HepG2 (cell line): ENCODE results near the gene SPTBN5. TPM values are rescaled to one million over a fixed set of nuclear protein-coding genes. Genes with fewer than 3 reads are reported as not detected.
A peak's percentile ranks its signal among the peaks of the same experiment; 100 is the strongest.

Source experiments
- ATAC-seq: fragments of 200-7000 bp; cut with Tn5 transposase; 3 replicates; pipeline ENCODE4 v1.9.1; 2020; ENCODE audit warnings: mild to moderate bottlenecking, moderate library complexity
- BruUV-seq: library from RNA; stranded (reverse); fragments of 400-500 nt; replicated peaks from 2 replicates; lab custom pipeline; 2021; lab: Mats Ljungman, UMichigan
- CTCF ChIA-PET: fragments of 300-600 bp; formaldehyde crosslinking; extraction: SDS; loops from one replicate; lab custom pipeline; 2021; ENCODE audit warnings: low total read pairs, inconsistent platforms, low intra/inter-chr PET ratio; lab: Yijun Ruan, JAX
- POLR2A ChIA-PET: fragments of 350-600 bp; sonication (Branson Sonifier 250); formaldehyde crosslinking; loops from one replicate; lab custom pipeline; 2020; ENCODE audit warnings: antibody characterized with exemption, inconsistent platforms; lab: Yijun Ruan, JAX
- DNase-seq: peaks from one replicate; pipeline ENCODE4 v3.0.0-alpha.2; 2015; ENCODE audit warnings: low spot score
- FAIRE-seq: peaks from 3 replicates; lab custom pipeline; 2011; peaks lifted over from hg19 to GRCh38; lab: Jason Lieb, UNC
- H2AFZ ChIP-seq: one replicate; pipeline ENCODE4 v1.6.1; 2011; ENCODE audit warnings: low read length, inconsistent platforms
- H3K27ac ChIP-seq: fragments of 300-600 bp; 3 replicates; pipeline ENCODE4 v1.8.0; 2011; ENCODE audit warnings: mixed run types, mild to moderate bottlenecking, mixed read lengths, low read length, inconsistent platforms; ENCODE audit not compliant: insufficient read depth; ENCODE audit errors: extremely low read length
- H3K27me3 ChIP-seq, 2 experiments: fragments of 200-600 bp in 1 of 2; 2 replicates in 1 of 2; 3 replicates in 1 of 2; pipeline versions ENCODE4 v1.6.0 to v1.8.0; 2011; ENCODE audit warnings: low read length in 2 of 2, mild to moderate bottlenecking in 2 of 2, moderate library complexity in 2 of 2, inconsistent platforms in 1 of 2; ENCODE audit not compliant: insufficient read depth in 2 of 2, control insufficient read depth in 1 of 2
- H3K36me3 ChIP-seq, 2 experiments: fragments of 200-600 bp in 1 of 2; replicated peaks in 1 of 2; 2 replicates in 1 of 2; 3 replicates in 1 of 2; pipeline versions ENCODE4 v1.5.1 to v1.8.0; 2011; ENCODE audit warnings: low read length in 2 of 2, inconsistent platforms in 1 of 2; ENCODE audit not compliant: insufficient read depth in 2 of 2, control insufficient read depth in 1 of 2
- H3K4me1 ChIP-seq: 2 replicates; pipeline ENCODE4 v1.5.1; 2012; ENCODE audit warnings: low read length, inconsistent platforms; ENCODE audit not compliant: insufficient read depth
- H3K4me2 ChIP-seq: 2 replicates; pipeline ENCODE4 v1.6.0; 2011; ENCODE audit warnings: low read depth, low read length, inconsistent platforms
- H3K4me3 ChIP-seq, 3 experiments: fragments of 200-600 bp in 1 of 3; sonication (generic), shearing (Covaris generic) in 1 of 3; replicated peaks in 1 of 3; 2 replicates each; pipeline ENCODE4 v1.5.1; 2011 to 2016; ENCODE audit warnings: low read length in 3 of 3, inconsistent platforms in 2 of 3, low read depth in 2 of 3, mild to moderate bottlenecking in 2 of 3, control low read depth in 1 of 3, mixed read lengths in 1 of 3; ENCODE audit not compliant: insufficient read depth in 1 of 3
- H3K79me2 ChIP-seq: one replicate; pipeline ENCODE4 v1.6.1; 2011; ENCODE audit warnings: low read length, inconsistent platforms; ENCODE audit not compliant: insufficient read depth
- H3K9ac ChIP-seq: 2 replicates; pipeline ENCODE4 v1.6.0; 2011; ENCODE audit warnings: mild to moderate bottlenecking, low read depth, low read length, inconsistent platforms; ENCODE audit not compliant: insufficient read depth
- H3K9me3 ChIP-seq: 2 replicates; pipeline ENCODE4 v1.5.1; 2012; ENCODE audit warnings: mild to moderate bottlenecking, low read length
- H4K20me1 ChIP-seq: 2 replicates; pipeline ENCODE4 v1.6.0; 2011; ENCODE audit warnings: inconsistent platforms, mild to moderate bottlenecking, low read length, moderate library complexity; ENCODE audit not compliant: insufficient read depth
- CEBPG ChIP-seq: IDR thresholded peaks from 2 replicates; pipeline ENCODE4 v1.6.1; 2016
- CHD4 ChIP-seq: fragments of 200-600 bp; sonication (generic); IDR thresholded peaks from 2 replicates; pipeline ENCODE4 v1.7.0; 2017; ENCODE audit warnings: mild to moderate bottlenecking, low read length, borderline replicate concordance
- DPF2 ChIP-seq: sonication (generic); formaldehyde crosslinking; IDR thresholded peaks from 2 replicates; pipeline ENCODE4 v1.4.0; 2020; ENCODE audit warnings: mild to moderate bottlenecking, low read depth, missing genetic modification reagents, borderline replicate concordance
- ELF3 ChIP-seq: IDR thresholded peaks from 2 replicates; pipeline ENCODE4 v1.6.1; 2016; ENCODE audit warnings: missing genetic modification reagents, missing compliant biosample characterization
- ESRRA ChIP-seq: sonication (generic); formaldehyde crosslinking; IDR thresholded peaks from 2 replicates; pipeline ENCODE4 v1.5.1; 2020; ENCODE audit warnings: mild to moderate bottlenecking, low read depth, missing genetic modification reagents
- FOXA3 ChIP-seq: IDR thresholded peaks from 2 replicates; pipeline ENCODE4 v1.6.1; 2016; ENCODE audit warnings: missing genetic modification reagents, missing compliant biosample characterization
- MIXL1 ChIP-seq: IDR thresholded peaks from 2 replicates; pipeline ENCODE4 v1.6.1; 2016
- POLR2G ChIP-seq: fragments of 200-400 bp; formaldehyde crosslinking; IDR thresholded peaks from 2 replicates; pipeline ENCODE4 v1.6.1; 2018; ENCODE audit warnings: mild to moderate bottlenecking, low read depth, low read length, moderate library complexity
- PPARG ChIP-seq: conservative IDR thresholded peaks from 2 replicates; pipeline ENCODE4 v1.6.1; 2016; ENCODE audit warnings: missing biosample characterization, missing genetic modification reagents
- RCOR2 ChIP-seq: IDR thresholded peaks from 2 replicates; pipeline ENCODE4 v1.6.1; 2016; ENCODE audit warnings: missing biosample characterization, missing genetic modification reagents
- SKI ChIP-seq: fragments of 450-650 bp; IDR thresholded peaks from one replicate; pipeline ENCODE4 v1.6.1; 2018; ENCODE audit warnings: mild to moderate bottlenecking; ENCODE audit not compliant: partially characterized antibody
- SOX6 ChIP-seq, 2 experiments: fragments of 450-650 bp in 1 of 2; sonication (generic) in 1 of 2; formaldehyde crosslinking in 1 of 2; IDR thresholded peaks; 2 replicates each; pipeline versions ENCODE4 v1.4.0 to v1.6.1; 2017 to 2020; ENCODE audit warnings: antibody characterized with exemption in 1 of 2, mild to moderate bottlenecking in 1 of 2, missing genetic modification reagents in 1 of 2
- ZNF10 ChIP-seq: sonication (generic); formaldehyde crosslinking; IDR thresholded peaks from 2 replicates; pipeline ENCODE4 v1.4.0; 2020; ENCODE audit warnings: mild to moderate bottlenecking, low read depth, missing genetic modification reagents, borderline replicate concordance
- ZNF143 ChIP-seq: sonication (generic); formaldehyde crosslinking; IDR thresholded peaks from 2 replicates; pipeline ENCODE4 v1.4.0; 2020; ENCODE audit warnings: missing genetic modification reagents
- ZNF207 ChIP-seq: fragments of 450-650 bp; IDR thresholded peaks from 2 replicates; pipeline ENCODE4 v1.6.1; 2016; ENCODE audit warnings: antibody characterized with exemption, borderline replicate concordance
- ZNF768 ChIP-seq: sonication (generic); formaldehyde crosslinking; IDR thresholded peaks from 2 replicates; pipeline ENCODE4 v1.4.0; 2020; ENCODE audit warnings: missing genetic modification reagents
- WGBS: methylation state at CpG from one replicate; pipeline ENCODE4 v1.1.6; 2017; ENCODE audit warnings: low lambda C conversion rate; 5-methylcytosine and 5-hydroxymethylcytosine counted together
- in situ Hi-C: cut with HindIII; loops from 2 replicates; pipeline ENCODE4 v1.10.0; 2017; ENCODE audit warnings: low pct_unique_long_range_greater_than_20kb; ENCODE audit not compliant: extremely low pct_ligation_motif_present
- intact Hi-C: fragments of 100-400 bp; cut with micrococcal nuclease; formaldehyde crosslinking; loops from one replicate; pipeline ENCODE4 v1.10.0; 2022; ENCODE audit not compliant: unreplicated experiment
- polyA plus RNA-seq, 8 experiments: library from polyadenylated mRNA; depleted of rRNA in 3 of 8; stranded (reverse) in 7 of 8; unstranded in 1 of 8; fragments of >200 nt; fragmentation: Illumina TruSeq in 4 of 8; extraction: Trizol in 4 of 8; gene quantifications; 2 replicates each; pipeline versions ENCODE4 v1.2.1 to v1.2.3, GENCODE V29; 2011 to 2016; ENCODE audit warnings: low read depth in 4 of 8, missing spikeins in 1 of 8, mixed read lengths in 1 of 8; ENCODE audit not compliant: insufficient read depth in 1 of 8
- total RNA-seq, 5 experiments: library from RNA; depleted of rRNA; stranded (reverse); fragments of >200 nt; fragmentation: Illumina TruSeq; extraction: Trizol; gene quantifications; 2 replicates each; pipeline ENCODE4 v1.2.3, GENCODE V29; 2016; ENCODE audit warnings: low read depth in 1 of 5
- TF ChIP-seq, protein P1 (sequence below): IDR thresholded peaks from 2 replicates; pipeline ENCODE4 v1.6.1; 2016; ENCODE audit warnings: control low read depth
- TF ChIP-seq, protein P2 (sequence below): IDR thresholded peaks from 2 replicates; pipeline ENCODE4 v1.6.1; 2016; ENCODE audit warnings: missing compliant biosample characterization, missing genetic modification reagents, borderline replicate concordance
- TF ChIP-seq, protein P3 (sequence below): IDR thresholded peaks from 2 replicates; pipeline ENCODE4 v1.6.1; 2016; ENCODE audit warnings: low read depth, missing genetic modification reagents, missing compliant biosample characterization

The SPTBN5 gene
- total and polyA plus RNA-seq, 2 of the 13 experiments (the other 11 are each of a cell fraction or from before 2014, with no cell fraction given) = 0.01 to 0.07 TPM

DNA sequence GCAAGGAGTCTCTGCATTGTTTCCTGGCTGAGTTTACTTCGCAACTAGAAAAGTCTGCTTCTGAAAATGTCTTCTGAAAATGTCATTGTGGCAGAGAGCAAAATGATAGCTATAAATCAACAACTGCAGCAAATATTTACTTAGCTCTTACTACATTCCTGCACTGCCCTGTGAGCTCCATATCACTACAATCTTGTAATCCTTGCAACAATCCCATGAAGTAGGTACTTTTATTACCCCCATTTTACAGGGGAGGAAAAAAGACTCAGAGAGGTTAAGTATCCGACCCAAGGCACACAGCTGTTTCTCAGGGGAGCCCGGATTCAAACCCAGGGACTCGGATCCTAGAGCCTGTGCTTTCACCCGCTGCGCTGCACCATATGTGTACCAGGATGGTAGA, 34.2 kb upstream of the SPTBN5 start:
- peaks cover 8% of the 10 kb centered on the region; the same call in 1 of the 2 replicates for H4K20me1 ChIP-seq
- POLR2A ChIA-PET = interaction anchor here (1.3 kb wide), 1 partner anchor 44 kb away, joined by 5 read pairs; the partner anchor contains the start of gene EHD4
- H3K4me1 ChIP-seq = peaks cover 50% of the 10 kb centered on the region
- H3K27me3 ChIP-seq = no peaks in the 10 kb centered on the region
- WGBS = 43% methylated on average over 6 of the region's 6 CpGs
- FAIRE-seq (peak; percentile 57), ATAC-seq (peak; percentile 85), DNase-seq (peak; percentile 82)
- in situ Hi-C loops (no loop called here), intact Hi-C loops (loop anchor here (5.0 kb wide), 1 partner anchor 44 kb away; the partner anchor contains the start of gene EHD4)
- H3K4me2 ChIP-seq = 0 out of 2 replicates have a peak overlapping the region, but pooled peaks have one; percentile 23
- no TSS peak for BruUV-seq
- H3K9me3 ChIP-seq = no peaks in the 10 kb centered on the region
- no peak overlapping the region for H3K27ac ChIP-seq
- CTCF ChIA-PET = no interaction called here
- no peak overlapping the region for H3K9ac ChIP-seq
- H2AFZ ChIP-seq = no peak overlapping the region
- H3K36me3 ChIP-seq = no peaks in the 10 kb centered on the region
- H3K79me2 ChIP-seq = no peaks in the 10 kb centered on the region
- H3K4me3 ChIP-seq = no peak overlapping the region
- TF ChIP-seq RCOR2 (peak; percentile 63; the same call in 1 of the 2 replicates), MIXL1 (CRISPR knock-in tag) (no peak; the same call in 1 of the 2 replicates), ELF3 (peak; percentile 40; the same call in 1 of the 2 replicates), ZNF768 (CRISPR knock-in tag) (peak; percentile 97), POLR2G (no peak), SOX6 (IDR thresholded peaks at IDR 0.05) (no peak), SOX6 (CRISPR knock-in tag; IDR thresholded peaks at IDR 0.05) (peak; percentile 64), CHD4 (peak; percentile 43; the same call in 1 of the 2 replicates), FOXA3 (CRISPR knock-in tag) (peak; percentile 87), PPARG (CRISPR knock-in tag) (peak; percentile 74), DPF2 (peak; percentile 68; the same call in 1 of the 2 replicates), ZNF143 (CRISPR knock-in tag) (no peak), SKI (peak; percentile 50), ZNF207 (no peak), ZNF10 (no peak), ESRRA (CRISPR knock-in tag) (no peak), CEBPG (CRISPR knock-in tag) (peak; percentile 58)
- TF ChIP-seq, protein P1, sequence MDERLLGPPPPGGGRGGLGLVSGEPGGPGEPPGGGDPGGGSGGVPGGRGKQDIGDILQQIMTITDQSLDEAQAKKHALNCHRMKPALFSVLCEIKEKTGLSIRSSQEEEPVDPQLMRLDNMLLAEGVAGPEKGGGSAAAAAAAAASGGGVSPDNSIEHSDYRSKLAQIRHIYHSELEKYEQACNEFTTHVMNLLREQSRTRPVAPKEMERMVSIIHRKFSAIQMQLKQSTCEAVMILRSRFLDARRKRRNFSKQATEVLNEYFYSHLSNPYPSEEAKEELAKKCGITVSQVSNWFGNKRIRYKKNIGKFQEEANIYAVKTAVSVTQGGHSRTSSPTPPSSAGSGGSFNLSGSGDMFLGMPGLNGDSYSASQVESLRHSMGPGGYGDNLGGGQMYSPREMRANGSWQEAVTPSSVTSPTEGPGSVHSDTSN (CRISPR knock-in tag) = no peak
- TF ChIP-seq, protein P2, sequence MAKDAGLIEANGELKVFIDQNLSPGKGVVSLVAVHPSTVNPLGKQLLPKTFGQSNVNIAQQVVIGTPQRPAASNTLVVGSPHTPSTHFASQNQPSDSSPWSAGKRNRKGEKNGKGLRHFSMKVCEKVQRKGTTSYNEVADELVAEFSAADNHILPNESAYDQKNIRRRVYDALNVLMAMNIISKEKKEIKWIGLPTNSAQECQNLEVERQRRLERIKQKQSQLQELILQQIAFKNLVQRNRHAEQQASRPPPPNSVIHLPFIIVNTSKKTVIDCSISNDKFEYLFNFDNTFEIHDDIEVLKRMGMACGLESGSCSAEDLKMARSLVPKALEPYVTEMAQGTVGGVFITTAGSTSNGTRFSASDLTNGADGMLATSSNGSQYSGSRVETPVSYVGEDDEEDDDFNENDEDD (CRISPR knock-in tag) = no peak
- TF ChIP-seq, protein P3, sequence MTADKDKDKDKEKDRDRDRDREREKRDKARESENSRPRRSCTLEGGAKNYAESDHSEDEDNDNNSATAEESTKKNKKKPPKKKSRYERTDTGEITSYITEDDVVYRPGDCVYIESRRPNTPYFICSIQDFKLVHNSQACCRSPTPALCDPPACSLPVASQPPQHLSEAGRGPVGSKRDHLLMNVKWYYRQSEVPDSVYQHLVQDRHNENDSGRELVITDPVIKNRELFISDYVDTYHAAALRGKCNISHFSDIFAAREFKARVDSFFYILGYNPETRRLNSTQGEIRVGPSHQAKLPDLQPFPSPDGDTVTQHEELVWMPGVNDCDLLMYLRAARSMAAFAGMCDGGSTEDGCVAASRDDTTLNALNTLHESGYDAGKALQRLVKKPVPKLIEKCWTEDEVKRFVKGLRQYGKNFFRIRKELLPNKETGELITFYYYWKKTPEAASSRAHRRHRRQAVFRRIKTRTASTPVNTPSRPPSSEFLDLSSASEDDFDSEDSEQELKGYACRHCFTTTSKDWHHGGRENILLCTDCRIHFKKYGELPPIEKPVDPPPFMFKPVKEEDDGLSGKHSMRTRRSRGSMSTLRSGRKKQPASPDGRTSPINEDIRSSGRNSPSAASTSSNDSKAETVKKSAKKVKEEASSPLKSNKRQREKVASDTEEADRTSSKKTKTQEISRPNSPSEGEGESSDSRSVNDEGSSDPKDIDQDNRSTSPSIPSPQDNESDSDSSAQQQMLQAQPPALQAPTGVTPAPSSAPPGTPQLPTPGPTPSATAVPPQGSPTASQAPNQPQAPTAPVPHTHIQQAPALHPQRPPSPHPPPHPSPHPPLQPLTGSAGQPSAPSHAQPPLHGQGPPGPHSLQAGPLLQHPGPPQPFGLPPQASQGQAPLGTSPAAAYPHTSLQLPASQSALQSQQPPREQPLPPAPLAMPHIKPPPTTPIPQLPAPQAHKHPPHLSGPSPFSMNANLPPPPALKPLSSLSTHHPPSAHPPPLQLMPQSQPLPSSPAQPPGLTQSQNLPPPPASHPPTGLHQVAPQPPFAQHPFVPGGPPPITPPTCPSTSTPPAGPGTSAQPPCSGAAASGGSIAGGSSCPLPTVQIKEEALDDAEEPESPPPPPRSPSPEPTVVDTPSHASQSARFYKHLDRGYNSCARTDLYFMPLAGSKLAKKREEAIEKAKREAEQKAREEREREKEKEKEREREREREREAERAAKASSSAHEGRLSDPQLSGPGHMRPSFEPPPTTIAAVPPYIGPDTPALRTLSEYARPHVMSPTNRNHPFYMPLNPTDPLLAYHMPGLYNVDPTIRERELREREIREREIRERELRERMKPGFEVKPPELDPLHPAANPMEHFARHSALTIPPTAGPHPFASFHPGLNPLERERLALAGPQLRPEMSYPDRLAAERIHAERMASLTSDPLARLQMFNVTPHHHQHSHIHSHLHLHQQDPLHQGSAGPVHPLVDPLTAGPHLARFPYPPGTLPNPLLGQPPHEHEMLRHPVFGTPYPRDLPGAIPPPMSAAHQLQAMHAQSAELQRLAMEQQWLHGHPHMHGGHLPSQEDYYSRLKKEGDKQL (CRISPR knock-in tag) = peak; percentile 83; the same call in 1 of the 2 replicates
